KG1 (cell line): ENCODE data around the gene RNF213.

ENCODE experiments used
- DNase-seq: peaks from one replicate; lab custom pipeline; 2025; lab: John Stamatoyannopoulos, UW

RNF213 gene

GRCh38 chr17:80419255-80419654 is 158.6 kb downstream of the RNF213 start:
- no peak for DNase-seq

GRCh38 chr17:80421381-80422090 is 160.9 kb downstream of the RNF213 start:
- no peak for DNase-seq

- no peak for DNase-seq
Measured at GRCh38 chr17:80422276-80422675, 161.6 kb downstream of the RNF213 start.

- DNase-seq = no peak
Measured at GRCh38 chr17:80422981-80423380, 162.3 kb downstream of the RNF213 start.

GRCh38 chr17:80423536-80424225 is 163.0 kb downstream of the RNF213 start:
- no peak for DNase-seq

GRCh38 chr17:80424261-80424660 is 163.6 kb downstream of the RNF213 start:
- DNase-seq = no peak

- no peak for DNase-seq
Measured at GRCh38 chr17:80424878-80425765, 164.5 kb downstream of the RNF213 start.

- no peak for DNase-seq
Measured at GRCh38 chr17:80425835-80426426, 165.3 kb downstream of the RNF213 start.

GRCh38 chr17:80426671-80427326 is 166.1 kb downstream of the RNF213 start:
- peak; percentile 20 for DNase-seq

- no peak for DNase-seq
Measured at GRCh38 chr17:80427366-80428282, 167.0 kb downstream of the RNF213 start.

GRCh38 chr17:80428363-80428762 is 167.7 kb downstream of the RNF213 start:
- DNase-seq = no peak

- DNase-seq = no peak
Measured at GRCh38 chr17:80428796-80429195, 168.1 kb downstream of the RNF213 start.

- DNase-seq = no peak
Measured at GRCh38 chr17:80429356-80430275, 169.0 kb downstream of the RNF213 start.

GRCh38 chr17:80430446-80431245 is 170.0 kb downstream of the RNF213 start:
- no peak for DNase-seq

- DNase-seq = no peak
Measured at GRCh38 chr17:80431246-80432195, 170.9 kb downstream of the RNF213 start.

GRCh38 chr17:80432350-80432955 is 171.8 kb downstream of the RNF213 start:
- no peak for DNase-seq

GRCh38 chr17:80432961-80433550 is 172.4 kb downstream of the RNF213 start:
- DNase-seq = no peak
